Glutamatergic neuron (in vitro differentiated cells): ENCODE measurements around the gene BLOC1S6. TPM values are rescaled to one million over a fixed set of nuclear protein-coding genes. Genes with fewer than 3 reads are reported as not detected.

Source experiments
- DNase-seq: peaks from one replicate; pipeline ENCODE4 v3.0.0; 2022
- H3K27ac Mint-ChIP-seq: one replicate; pipeline ENCODE4 v1.8.0; 2020; ENCODE audit warnings: mild to moderate bottlenecking, mixed read lengths, inconsistent platforms; ENCODE audit not compliant: unreplicated experiment
- H3K27me3 Mint-ChIP-seq: one replicate; pipeline ENCODE4 v1.8.0; 2020; ENCODE audit warnings: mild to moderate bottlenecking, moderate library complexity, mixed read lengths, inconsistent platforms; ENCODE audit not compliant: unreplicated experiment
- H3K36me3 Mint-ChIP-seq: one replicate; pipeline ENCODE4 v1.8.0; 2020; ENCODE audit warnings: mild to moderate bottlenecking, mixed read lengths, inconsistent platforms; ENCODE audit not compliant: unreplicated experiment
- H3K4me1 Mint-ChIP-seq: one replicate; pipeline ENCODE4 v1.8.0; 2020; ENCODE audit warnings: mild to moderate bottlenecking, low read depth, mixed read lengths, inconsistent platforms; ENCODE audit not compliant: unreplicated experiment
- H3K4me3 Mint-ChIP-seq: one replicate; pipeline ENCODE4 v1.8.0; 2020; ENCODE audit warnings: mild to moderate bottlenecking, mixed read lengths, inconsistent platforms; ENCODE audit not compliant: unreplicated experiment
- H3K9me3 Mint-ChIP-seq: one replicate; pipeline ENCODE4 v1.8.0; 2020; ENCODE audit warnings: mild to moderate bottlenecking, moderate library complexity, mixed read lengths, inconsistent platforms; ENCODE audit not compliant: unreplicated experiment
- CTCF ChIP-seq: fragments of 200-600 bp; sonication (generic); IDR thresholded peaks from one replicate; pipeline ENCODE4 v1.5.0; 2021; ENCODE audit not compliant: partially characterized antibody, unreplicated experiment
- total RNA-seq: library from RNA; stranded (reverse); fragmentation: NEBNext Ultra II Directional; extraction: Animal tissue kit (Norgen Biotek cat#: 25700); gene quantifications from one replicate; pipeline ENCODE4 v1.2.1, GENCODE V29; 2021; ENCODE audit not compliant: unreplicated experiment

The BLOC1S6 gene
- total RNA-seq, 1 donor from 2014 or later = 38.7 TPM

GRCh38 chr15:45641999-45642932 lies 55.1 kb downstream of the BLOC1S6 start:
- Mint-ChIP-seq H3K27ac (no peak overlapping the region), H3K4me3 (no peak overlapping the region), H3K4me1 (no peaks in the 10 kb centered on the region), H3K9me3 (peaks cover 2% of the 10 kb centered on the region), H3K36me3 (no peaks in the 10 kb centered on the region), H3K27me3 (peaks cover 5% of the 10 kb centered on the region)
- TF ChIP-seq CTCF = no peak
- no peak for DNase-seq

- Mint-ChIP-seq H3K27ac (no peak overlapping the region), H3K9me3 (peaks cover 2% of the 10 kb centered on the region), H3K27me3 (peaks cover 4% of the 10 kb centered on the region)
Measured at GRCh38 chr15:45644437-45644836, 57.3 kb downstream of the BLOC1S6 start.

GRCh38 chr15:45645026-45645980 lies 58.1 kb downstream of the BLOC1S6 start:
- Mint-ChIP-seq H3K27ac (no peak overlapping the region), H3K9me3 (peaks cover 2% of the 10 kb centered on the region), H3K36me3 (no peaks in the 10 kb centered on the region), H3K4me3 (no peak overlapping the region), H3K27me3 (peaks cover 4% of the 10 kb centered on the region), H3K4me1 (no peaks in the 10 kb centered on the region)
- TF ChIP-seq CTCF = no peak
- DNase-seq = no peak

More at GRCh38 chr15:45644437-45644836, 57.3 kb downstream of the BLOC1S6 start:
- H3K4me3 Mint-ChIP-seq = no peak overlapping the region
- no peak for DNase-seq
- H3K4me1 Mint-ChIP-seq = no peaks in the 10 kb centered on the region
- H3K36me3 Mint-ChIP-seq = no peaks in the 10 kb centered on the region
- TF ChIP-seq CTCF = no peak

GRCh38 chr15:45646220-45646619 lies 59.0 kb downstream of the BLOC1S6 start:
- no peak for TF ChIP-seq CTCF
- peaks cover 4% of the 10 kb centered on the region for H3K27me3 Mint-ChIP-seq
- DNase-seq = no peak
- no peaks in the 10 kb centered on the region for H3K4me1 Mint-ChIP-seq
- no peak overlapping the region for H3K27ac Mint-ChIP-seq
- H3K4me3 Mint-ChIP-seq = no peak overlapping the region
- no peaks in the 10 kb centered on the region for H3K36me3 Mint-ChIP-seq
- peaks cover 2% of the 10 kb centered on the region for H3K9me3 Mint-ChIP-seq
